ENCODE data around the gene DUOXA2. TPM values are rescaled to one million over a fixed set of nuclear protein-coding genes. Genes with fewer than 3 reads are reported as not detected.

The DUOXA2 gene
- total and polyA plus RNA-seq, 3 donors from 2014 or later: 0.31 to 0.39 (median 0.36) TPM

DNA sequence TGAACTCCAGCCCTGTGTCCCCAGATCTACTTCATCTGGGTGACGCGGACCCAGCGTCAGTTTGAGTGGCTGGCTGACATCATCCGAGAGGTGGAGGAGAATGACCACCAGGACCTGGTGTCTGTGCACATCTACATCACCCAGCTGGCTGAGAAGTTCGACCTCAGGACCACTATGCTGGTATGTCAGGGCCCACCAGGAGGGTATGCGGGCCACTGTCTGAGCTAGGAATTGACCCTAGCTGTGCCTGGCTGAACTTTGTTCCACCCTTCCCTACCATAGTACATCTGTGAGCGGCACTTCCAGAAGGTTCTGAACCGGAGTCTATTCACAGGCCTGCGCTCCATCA, 49.4 kb downstream of the DUOXA2 start:
- peaks cover 13% of the 10 kb centered on the region for H3K4me1 ChIP-seq
- no peaks in the 10 kb centered on the region for H3K36me3 ChIP-seq (ENCODE audit: low read depth, missing control alignments)
- H3K9me3 ChIP-seq: no peaks in the 10 kb centered on the region
- intact Hi-C loops (cut with DNase I; ENCODE audit: low total_unique reads): no loop called here
- TF ChIP-seq, protein P1, sequence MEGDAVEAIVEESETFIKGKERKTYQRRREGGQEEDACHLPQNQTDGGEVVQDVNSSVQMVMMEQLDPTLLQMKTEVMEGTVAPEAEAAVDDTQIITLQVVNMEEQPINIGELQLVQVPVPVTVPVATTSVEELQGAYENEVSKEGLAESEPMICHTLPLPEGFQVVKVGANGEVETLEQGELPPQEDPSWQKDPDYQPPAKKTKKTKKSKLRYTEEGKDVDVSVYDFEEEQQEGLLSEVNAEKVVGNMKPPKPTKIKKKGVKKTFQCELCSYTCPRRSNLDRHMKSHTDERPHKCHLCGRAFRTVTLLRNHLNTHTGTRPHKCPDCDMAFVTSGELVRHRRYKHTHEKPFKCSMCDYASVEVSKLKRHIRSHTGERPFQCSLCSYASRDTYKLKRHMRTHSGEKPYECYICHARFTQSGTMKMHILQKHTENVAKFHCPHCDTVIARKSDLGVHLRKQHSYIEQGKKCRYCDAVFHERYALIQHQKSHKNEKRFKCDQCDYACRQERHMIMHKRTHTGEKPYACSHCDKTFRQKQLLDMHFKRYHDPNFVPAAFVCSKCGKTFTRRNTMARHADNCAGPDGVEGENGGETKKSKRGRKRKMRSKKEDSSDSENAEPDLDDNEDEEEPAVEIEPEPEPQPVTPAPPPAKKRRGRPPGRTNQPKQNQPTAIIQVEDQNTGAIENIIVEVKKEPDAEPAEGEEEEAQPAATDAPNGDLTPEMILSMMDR (IDR thresholded peaks at IDR 0.05): no peak
- TF ChIP-seq POLR2A (IDR thresholded peaks at IDR 0.05): no peak
- no peaks in the 10 kb centered on the region for H3K27me3 ChIP-seq
- no peak for DNase-seq
- no peak overlapping the region for H3K27ac ChIP-seq
- 88% methylated on average over 9 of the region's 9 CpGs for WGBS, 2 donors
- no peak overlapping the region for H3K4me3 ChIP-seq

DNA sequence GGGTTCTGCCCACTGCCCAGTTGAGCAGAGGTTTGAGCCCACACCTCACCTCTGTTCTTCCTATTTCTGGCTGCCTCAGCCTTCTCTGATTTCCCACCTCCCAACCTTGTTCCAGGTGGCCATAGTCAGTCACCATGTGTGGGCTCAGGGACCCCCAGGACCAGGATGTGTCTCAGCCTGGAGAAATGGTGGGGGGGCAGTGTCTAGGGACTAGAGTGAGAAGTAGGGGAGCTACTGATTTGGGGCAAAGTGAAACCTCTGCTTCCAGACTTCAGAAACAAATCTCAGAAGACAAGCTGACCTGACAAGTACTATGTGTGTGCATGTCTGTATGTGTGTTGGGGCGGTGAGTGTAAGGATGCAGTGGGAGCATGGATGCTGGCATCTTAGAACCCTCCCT, 50.8 kb downstream of the DUOXA2 start:
- no peak for DNase-seq
- H3K9me3 ChIP-seq: no peaks in the 10 kb centered on the region
- H3K27ac ChIP-seq: no peak overlapping the region
- no peaks in the 10 kb centered on the region for H3K36me3 ChIP-seq (ENCODE audit: low read depth, missing control alignments)
- intact Hi-C loops (cut with DNase I; ENCODE audit: low total_unique reads): no loop called here
- TF ChIP-seq POLR2A (IDR thresholded peaks at IDR 0.05): no peak
- TF ChIP-seq, protein P1 (IDR thresholded peaks at IDR 0.05): no peak
- WGBS, 2 donors: 95 to 100% methylated on average over 1 of the region's 1 CpG
- peaks cover 19% of the 10 kb centered on the region for H3K4me1 ChIP-seq
- no peaks in the 10 kb centered on the region for H3K27me3 ChIP-seq
- H3K4me3 ChIP-seq: no peak overlapping the region

DNA sequence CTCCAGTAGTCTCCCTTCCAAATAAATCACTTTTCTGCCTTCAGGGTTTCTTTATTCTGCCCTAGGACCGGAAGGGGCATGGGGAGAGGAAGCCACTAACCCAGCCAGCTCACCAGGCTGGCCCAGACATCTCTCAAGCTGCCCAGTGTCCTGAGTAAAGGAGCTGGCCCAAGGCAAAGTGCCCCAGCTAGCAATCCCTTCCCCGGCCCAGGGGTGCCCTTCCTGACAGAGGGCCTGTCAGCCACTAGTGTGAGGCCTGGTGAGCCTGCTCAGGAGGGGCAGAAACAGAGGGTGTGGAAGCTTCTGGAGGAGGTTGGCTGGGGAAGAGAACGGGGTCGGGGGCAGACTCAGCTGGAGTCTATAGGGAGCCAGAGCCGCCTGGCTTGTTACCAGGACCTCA, 51.4 kb downstream of the DUOXA2 start:
- no peaks in the 10 kb centered on the region for H3K9me3 ChIP-seq
- WGBS, 2 donors: 61 to 83% methylated on average over 1 to 5 of the region's 5 CpGs
- no peak overlapping the region for H3K27ac ChIP-seq
- H3K36me3 ChIP-seq (ENCODE audit: low read depth, missing control alignments): no peaks in the 10 kb centered on the region
- H3K27me3 ChIP-seq: no peaks in the 10 kb centered on the region
- intact Hi-C loops (cut with DNase I; ENCODE audit: low total_unique reads): no loop called here
- H3K4me1 ChIP-seq: peaks cover 19% of the 10 kb centered on the region
- H3K4me3 ChIP-seq: no peak overlapping the region
- TF ChIP-seq, protein P1 (IDR thresholded peaks at IDR 0.05): no peak
- no peak for TF ChIP-seq POLR2A (IDR thresholded peaks at IDR 0.05)
- no peak for DNase-seq

DNA sequence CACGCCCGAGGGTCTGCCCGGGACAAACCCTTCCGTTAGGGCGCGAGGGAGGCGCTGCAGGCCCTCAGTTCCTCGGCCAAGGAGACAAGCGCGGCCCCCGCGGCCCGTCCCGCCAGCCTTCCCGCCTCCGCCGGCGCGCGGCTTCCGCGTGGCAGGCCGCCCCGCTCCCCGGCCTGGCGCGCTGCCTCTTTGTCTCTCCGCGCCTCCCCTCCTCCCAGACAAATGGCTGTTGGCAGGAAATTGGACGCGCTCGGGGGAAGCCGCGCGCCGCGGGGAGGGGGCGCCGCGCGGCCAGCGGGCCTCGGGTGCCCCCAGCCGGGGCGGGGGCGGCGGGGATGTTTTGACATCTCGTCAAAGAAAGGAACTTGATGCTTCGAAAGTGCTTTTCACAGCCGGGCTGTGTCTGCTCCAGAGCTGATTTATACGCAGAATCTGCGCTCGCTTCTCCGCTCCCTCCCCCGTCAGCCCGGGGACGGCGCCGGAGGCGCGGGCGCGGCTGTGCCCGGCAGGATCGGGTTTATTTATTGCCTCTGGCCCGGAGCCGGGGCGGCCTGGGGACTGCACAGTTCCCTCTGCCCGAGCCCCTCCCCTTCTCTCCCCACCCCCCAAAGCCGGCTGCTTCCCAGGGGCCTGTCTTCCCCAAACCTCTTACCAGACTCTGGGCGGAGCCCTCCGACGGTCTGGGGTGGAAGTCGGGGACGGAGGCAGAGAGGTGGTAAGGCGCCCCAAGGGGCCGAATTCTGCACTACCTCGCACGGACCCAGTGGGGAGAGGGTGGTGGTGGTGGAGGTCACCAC, 52.9 kb downstream of the DUOXA2 start:
- Histone ChIP-seq H3K27ac (peak overlapping the region; percentile 89 to 98), H3K4me3 (peak overlapping the region; percentile 82 to 89), H3K27me3 (no peaks in the 10 kb centered on the region), H3K9me3 (no peaks in the 10 kb centered on the region), H3K36me3 (ENCODE audit: low read depth, missing control alignments) (no peaks in the 10 kb centered on the region), H3K4me1 (peaks cover 19% of the 10 kb centered on the region)
- intact Hi-C loops (cut with DNase I; ENCODE audit: low total_unique reads): no loop called here
- peak; percentile 85 for DNase-seq
- WGBS, 2 donors: 0% methylated on average over 12 to 72 of the region's 79 CpGs
- TF ChIP-seq POLR2A (IDR thresholded peaks at IDR 0.05): no peak
- TF ChIP-seq, protein P1 (IDR thresholded peaks at IDR 0.05): peak; percentile 43 to 48 (median 45)

Measured in testis (tissue), 3 donors.